ENCODE data around the gene USH1G. TPM values are rescaled to one million over a fixed set of nuclear protein-coding genes. Genes with fewer than 3 reads are reported as not detected.

USH1G gene
- total RNA-seq, 1 donor from 2014 or later, result 0.14 TPM

GRCh38 chr17:74903671-74904070 lies 19.4 kb downstream of the USH1G start:
- Histone ChIP-seq H3K79me2 (ENCODE audit: insufficient read depth, low read length) (no peaks in the 10 kb centered on the region), H3K4me3 (ENCODE audit: insufficient read depth, low read depth, low read length) (no peak overlapping the region), H3K36me3 (ENCODE audit: insufficient read depth, low read length) (no peaks in the 10 kb centered on the region), H3K9ac (ENCODE audit: low read length) (no peak overlapping the region), H3K27me3 (ENCODE audit: insufficient read depth, low read length) (peaks cover 5% of the 10 kb centered on the region), H4K20me1 (ENCODE audit: insufficient read depth, low read length) (no peaks in the 10 kb centered on the region), H3K4me1 (ENCODE audit: insufficient read depth, low read length) (no peaks in the 10 kb centered on the region), H3K27ac (ENCODE audit: low read depth, low read length) (no peak overlapping the region), H3K9me3 (ENCODE audit: insufficient read depth, low read depth, low read length) (no peaks in the 10 kb centered on the region), H2AFZ (ENCODE audit: low read depth, low read length) (no peak overlapping the region), H3K4me2 (ENCODE audit: low read length) (no peak overlapping the region)
- DNase-seq (ENCODE audit: low read depth) (no peak), FAIRE-seq (no peak)
- H3K27me3 Mint-ChIP-seq (ENCODE audit: low read depth, unreplicated experiment), result peaks cover 55% of the 10 kb centered on the region
- TF ChIP-seq CTCF (IDR thresholded peaks at IDR 0.05; ENCODE audit: insufficient read depth, low read depth, low read length) (no peak), EZH2 (IDR thresholded peaks at IDR 0.05; ENCODE audit: insufficient read depth, low read length) (no peak)
- no peak overlapping the region for H3K27ac Mint-ChIP-seq (ENCODE audit: unreplicated experiment)
- peaks cover 9% of the 10 kb centered on the region for H3K9me3 Mint-ChIP-seq (ENCODE audit: unreplicated experiment)
- no peak overlapping the region for H3K4me3 Mint-ChIP-seq (ENCODE audit: unreplicated experiment)
- no peaks in the 10 kb centered on the region for H3K36me3 Mint-ChIP-seq (ENCODE audit: low read depth, unreplicated experiment)
- H3K4me1 Mint-ChIP-seq (ENCODE audit: low read depth, unreplicated experiment), result no peaks in the 10 kb centered on the region

- DNase-seq (ENCODE audit: low read depth) (no peak), FAIRE-seq (no peak)
- Histone ChIP-seq H3K9me3 (ENCODE audit: insufficient read depth, low read depth, low read length) (no peaks in the 10 kb centered on the region), H3K27me3 (ENCODE audit: insufficient read depth, low read length) (peaks cover 5% of the 10 kb centered on the region), H3K79me2 (ENCODE audit: insufficient read depth, low read length) (no peaks in the 10 kb centered on the region), H4K20me1 (ENCODE audit: insufficient read depth, low read length) (no peaks in the 10 kb centered on the region), H3K27ac (ENCODE audit: low read depth, low read length) (no peak overlapping the region), H3K9ac (ENCODE audit: low read length) (no peak overlapping the region), H2AFZ (ENCODE audit: low read depth, low read length) (no peak overlapping the region), H3K4me1 (ENCODE audit: insufficient read depth, low read length) (no peaks in the 10 kb centered on the region), H3K4me2 (ENCODE audit: low read length) (no peak overlapping the region), H3K4me3 (ENCODE audit: insufficient read depth, low read depth, low read length) (no peak overlapping the region), H3K36me3 (ENCODE audit: insufficient read depth, low read length) (no peaks in the 10 kb centered on the region)
- H3K27me3 Mint-ChIP-seq (ENCODE audit: low read depth, unreplicated experiment), result peaks cover 55% of the 10 kb centered on the region
- H3K36me3 Mint-ChIP-seq (ENCODE audit: low read depth, unreplicated experiment), result no peaks in the 10 kb centered on the region
- H3K27ac Mint-ChIP-seq (ENCODE audit: unreplicated experiment), result no peak overlapping the region
- no peaks in the 10 kb centered on the region for H3K4me1 Mint-ChIP-seq (ENCODE audit: low read depth, unreplicated experiment)
- H3K9me3 Mint-ChIP-seq (ENCODE audit: unreplicated experiment), result peaks cover 7% of the 10 kb centered on the region
- TF ChIP-seq CTCF (IDR thresholded peaks at IDR 0.05; ENCODE audit: insufficient read depth, low read depth, low read length) (no peak), EZH2 (IDR thresholded peaks at IDR 0.05; ENCODE audit: insufficient read depth, low read length) (no peak)
- no peak overlapping the region for H3K4me3 Mint-ChIP-seq (ENCODE audit: unreplicated experiment)
These were observed 20.0 kb downstream of the USH1G start for GRCh38 chr17:74903034-74903433.

- H3K79me2 ChIP-seq (ENCODE audit: insufficient read depth, low read length), result no peaks in the 10 kb centered on the region
- no peak overlapping the region for H3K4me2 ChIP-seq (ENCODE audit: low read length)
- no peaks in the 10 kb centered on the region for H3K9me3 ChIP-seq (ENCODE audit: insufficient read depth, low read depth, low read length)
- H4K20me1 ChIP-seq (ENCODE audit: insufficient read depth, low read length), result no peaks in the 10 kb centered on the region
- no peak overlapping the region for H2AFZ ChIP-seq (ENCODE audit: low read depth, low read length)
- Mint-ChIP-seq H3K27me3 (ENCODE audit: low read depth, unreplicated experiment) (peaks cover 59% of the 10 kb centered on the region), H3K36me3 (ENCODE audit: low read depth, unreplicated experiment) (no peaks in the 10 kb centered on the region), H3K4me1 (ENCODE audit: low read depth, unreplicated experiment) (no peaks in the 10 kb centered on the region), H3K4me3 (ENCODE audit: unreplicated experiment) (no peak overlapping the region), H3K27ac (ENCODE audit: unreplicated experiment) (no peak overlapping the region), H3K9me3 (ENCODE audit: unreplicated experiment) (peaks cover 6% of the 10 kb centered on the region)
- no peak overlapping the region for H3K9ac ChIP-seq (ENCODE audit: low read length)
- H3K27me3 ChIP-seq (ENCODE audit: insufficient read depth, low read length), result peaks cover 11% of the 10 kb centered on the region
- TF ChIP-seq CTCF (IDR thresholded peaks at IDR 0.05; ENCODE audit: insufficient read depth, low read depth, low read length) (no peak), EZH2 (IDR thresholded peaks at IDR 0.05; ENCODE audit: insufficient read depth, low read length) (no peak)
- DNase-seq (ENCODE audit: low read depth), result no peak
- H3K4me1 ChIP-seq (ENCODE audit: insufficient read depth, low read length), result no peaks in the 10 kb centered on the region
- H3K27ac ChIP-seq (ENCODE audit: low read depth, low read length), result no peak overlapping the region
- no peaks in the 10 kb centered on the region for H3K36me3 ChIP-seq (ENCODE audit: insufficient read depth, low read length)
- no peak overlapping the region for H3K4me3 ChIP-seq (ENCODE audit: insufficient read depth, low read depth, low read length)
- no peak for FAIRE-seq
These were observed 21.5 kb downstream of the USH1G start for GRCh38 chr17:74901353-74902135.

All from astrocyte (in vitro differentiated cells and primary cell).